HepG2 (cell line): Measurements from ENCODE around the gene B3GNT9. TPM values are rescaled to one million over a fixed set of nuclear protein-coding genes. Genes with fewer than 3 reads are reported as not detected.
A peak's percentile ranks its signal among the peaks of the same experiment; 100 is the strongest.

Experiments
- ASH2L ChIP-seq: fragments of 300-600, 200-600 bp; sonication (generic); IDR thresholded peaks from 2 replicates; pipeline ENCODE4 v1.7.0; 2017; ENCODE audit warnings: low read depth, mild to moderate bottlenecking, moderate library complexity, mixed read lengths, low read length; ENCODE audit not compliant: insufficient read length
- ATF2 ChIP-seq: sonication (generic); formaldehyde crosslinking; IDR thresholded peaks from 2 replicates; pipeline ENCODE4 v1.4.0; 2020; ENCODE audit warnings: missing genetic modification reagents
- MYC ChIP-seq: sonication (generic); formaldehyde crosslinking; IDR thresholded peaks from 2 replicates; pipeline ENCODE4 v1.9.0; 2021; ENCODE audit warnings: missing genetic modification reagents, borderline replicate concordance
- NFKB2 ChIP-seq: sonication (generic); formaldehyde crosslinking; IDR thresholded peaks from 2 replicates; pipeline ENCODE4 v1.4.0; 2020; ENCODE audit warnings: missing genetic modification reagents, borderline replicate concordance
- NPAS2 ChIP-seq: sonication (generic); formaldehyde crosslinking; IDR thresholded peaks from 2 replicates; pipeline ENCODE4 v1.8.0; 2022; ENCODE audit warnings: mild to moderate bottlenecking, missing genetic modification reagents, borderline replicate concordance
- POLR2AphosphoS2 ChIP-seq: IDR thresholded peaks from 2 replicates; pipeline ENCODE4 v1.6.1; 2011; ENCODE audit warnings: low read depth, low read length, improper control_type of control experiment
- TARDBP ChIP-seq: sonication (generic); formaldehyde crosslinking; IDR thresholded peaks from 2 replicates; pipeline ENCODE4 v1.8.0; 2022; ENCODE audit warnings: mild to moderate bottlenecking, missing genetic modification reagents
- ZFX ChIP-seq: sonication (generic); formaldehyde crosslinking; IDR thresholded peaks from 2 replicates; pipeline ENCODE4 v1.4.0; 2020; ENCODE audit warnings: mild to moderate bottlenecking, low read depth, missing genetic modification reagents, moderate library complexity
- ZNF557 ChIP-seq: sonication (generic); formaldehyde crosslinking; IDR thresholded peaks from 2 replicates; pipeline ENCODE4 v1.4.0; 2020; ENCODE audit warnings: missing genetic modification reagents
- ZNF713 ChIP-seq: sonication (generic); formaldehyde crosslinking; IDR thresholded peaks from 2 replicates; pipeline ENCODE4 v1.4.0; 2020; ENCODE audit warnings: mild to moderate bottlenecking, missing genetic modification reagents
- ZNF780A ChIP-seq: sonication (generic); formaldehyde crosslinking; IDR thresholded peaks from 2 replicates; pipeline ENCODE4 v1.8.0; 2022; ENCODE audit warnings: mild to moderate bottlenecking, missing genetic modification reagents, moderate library complexity
- polyA plus RNA-seq, 8 experiments: library from polyadenylated mRNA; depleted of rRNA in 3 of 8; stranded (reverse) in 7 of 8; unstranded in 1 of 8; fragments of >200 nt; fragmentation: Illumina TruSeq in 4 of 8; extraction: Trizol in 4 of 8; gene quantifications; 2 replicates each; pipeline versions ENCODE4 v1.2.1 to v1.2.3, GENCODE V29; 2011 to 2016; ENCODE audit warnings: low read depth in 4 of 8, missing spikeins in 1 of 8, mixed read lengths in 1 of 8; ENCODE audit not compliant: insufficient read depth in 1 of 8
- total RNA-seq, 5 experiments: library from RNA; depleted of rRNA; stranded (reverse); fragments of >200 nt; fragmentation: Illumina TruSeq; extraction: Trizol; gene quantifications; 2 replicates each; pipeline ENCODE4 v1.2.3, GENCODE V29; 2016; ENCODE audit warnings: low read depth in 1 of 5
- TF ChIP-seq, protein P1 (sequence below): sonication (generic); formaldehyde crosslinking; IDR thresholded peaks from 2 replicates; pipeline ENCODE4 v1.5.1; 2020; ENCODE audit warnings: mild to moderate bottlenecking, missing genetic modification reagents
- TF ChIP-seq, protein P2 (sequence below): sonication (generic); formaldehyde crosslinking; IDR thresholded peaks from 2 replicates; pipeline ENCODE4 v1.4.0; 2020; ENCODE audit warnings: mild to moderate bottlenecking, low read depth, missing genetic modification reagents
- TF ChIP-seq, protein P3 (sequence below): IDR thresholded peaks from 2 replicates; pipeline ENCODE4 v1.6.1; 2016; ENCODE audit warnings: low read depth, missing genetic modification reagents, missing compliant biosample characterization
- TF ChIP-seq, protein P4 (sequence below): sonication (generic); formaldehyde crosslinking; IDR thresholded peaks from 2 replicates; pipeline ENCODE4 v1.4.0; 2020; ENCODE audit warnings: mild to moderate bottlenecking, low read depth, missing genetic modification reagents

Gene B3GNT9
- total and polyA plus RNA-seq, 2 of the 13 experiments (the other 11 are each of a cell fraction or from before 2014, with no cell fraction given): 1.5 to 3.1 TPM

GRCh38 chr16:67170949-67171649 lies 20.3 kb upstream of the B3GNT9 start (continued):
- TF ChIP-seq POLR2AphosphoS2 (no peak), NPAS2 (CRISPR knock-in tag) (no peak), ZNF557 (CRISPR knock-in tag) (no peak; the same call in 1 of the 2 replicates), ZNF713 (no peak), MYC (CRISPR knock-in tag) (0 out of 2 replicates have a peak, but pooled peaks have one; percentile 2), ZNF780A (CRISPR knock-in tag) (no peak), ASH2L (peak; percentile 46), ZFX (peak; percentile 51), NFKB2 (CRISPR knock-in tag) (no peak), TARDBP (CRISPR knock-in tag) (no peak), ATF2 (0 out of 2 replicates have a peak, but pooled peaks have one; percentile 35)
- TF ChIP-seq, protein P1, sequence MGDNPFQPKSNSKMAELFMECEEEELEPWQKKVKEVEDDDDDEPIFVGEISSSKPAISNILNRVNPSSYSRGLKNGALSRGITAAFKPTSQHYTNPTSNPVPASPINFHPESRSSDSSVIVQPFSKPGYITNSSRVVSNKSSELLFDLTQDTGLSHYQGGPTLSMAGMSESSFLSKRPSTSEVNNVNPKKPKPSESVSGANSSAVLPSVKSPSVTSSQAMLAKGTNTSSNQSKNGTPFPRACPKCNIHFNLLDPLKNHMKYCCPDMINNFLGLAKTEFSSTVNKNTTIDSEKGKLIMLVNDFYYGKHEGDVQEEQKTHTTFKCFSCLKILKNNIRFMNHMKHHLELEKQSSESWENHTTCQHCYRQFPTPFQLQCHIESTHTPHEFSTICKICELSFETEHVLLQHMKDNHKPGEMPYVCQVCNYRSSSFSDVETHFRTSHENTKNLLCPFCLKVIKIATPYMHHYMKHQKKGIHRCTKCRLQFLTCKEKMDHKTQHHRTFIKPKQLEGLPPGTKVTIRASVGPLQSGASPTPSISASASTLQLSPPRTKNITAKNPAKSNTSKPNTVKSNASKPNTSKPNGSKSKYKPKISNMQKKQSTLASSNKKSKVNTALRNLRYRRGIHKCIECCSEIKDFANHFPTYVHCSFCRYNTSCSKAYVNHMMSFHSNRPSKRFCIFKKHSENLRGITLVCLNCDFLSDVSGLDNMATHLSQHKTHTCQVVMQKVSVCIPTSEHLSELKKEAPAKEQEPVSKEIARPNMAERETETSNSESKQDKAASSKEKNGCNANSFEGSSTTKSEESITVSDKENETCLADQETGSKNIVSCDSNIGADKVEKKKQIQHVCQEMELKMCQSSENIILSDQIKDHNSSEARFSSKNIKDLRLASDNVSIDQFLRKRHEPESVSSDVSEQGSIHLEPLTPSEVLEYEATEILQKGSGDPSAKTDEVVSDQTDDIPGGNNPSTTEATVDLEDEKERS (CRISPR knock-in tag): no peak
- TF ChIP-seq, protein P2, sequence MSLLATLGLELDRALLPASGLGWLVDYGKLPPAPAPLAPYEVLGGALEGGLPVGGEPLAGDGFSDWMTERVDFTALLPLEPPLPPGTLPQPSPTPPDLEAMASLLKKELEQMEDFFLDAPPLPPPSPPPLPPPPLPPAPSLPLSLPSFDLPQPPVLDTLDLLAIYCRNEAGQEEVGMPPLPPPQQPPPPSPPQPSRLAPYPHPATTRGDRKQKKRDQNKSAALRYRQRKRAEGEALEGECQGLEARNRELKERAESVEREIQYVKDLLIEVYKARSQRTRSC (CRISPR knock-in tag): peak; percentile 86; the same call in 1 of the 2 replicates
- TF ChIP-seq, protein P3, sequence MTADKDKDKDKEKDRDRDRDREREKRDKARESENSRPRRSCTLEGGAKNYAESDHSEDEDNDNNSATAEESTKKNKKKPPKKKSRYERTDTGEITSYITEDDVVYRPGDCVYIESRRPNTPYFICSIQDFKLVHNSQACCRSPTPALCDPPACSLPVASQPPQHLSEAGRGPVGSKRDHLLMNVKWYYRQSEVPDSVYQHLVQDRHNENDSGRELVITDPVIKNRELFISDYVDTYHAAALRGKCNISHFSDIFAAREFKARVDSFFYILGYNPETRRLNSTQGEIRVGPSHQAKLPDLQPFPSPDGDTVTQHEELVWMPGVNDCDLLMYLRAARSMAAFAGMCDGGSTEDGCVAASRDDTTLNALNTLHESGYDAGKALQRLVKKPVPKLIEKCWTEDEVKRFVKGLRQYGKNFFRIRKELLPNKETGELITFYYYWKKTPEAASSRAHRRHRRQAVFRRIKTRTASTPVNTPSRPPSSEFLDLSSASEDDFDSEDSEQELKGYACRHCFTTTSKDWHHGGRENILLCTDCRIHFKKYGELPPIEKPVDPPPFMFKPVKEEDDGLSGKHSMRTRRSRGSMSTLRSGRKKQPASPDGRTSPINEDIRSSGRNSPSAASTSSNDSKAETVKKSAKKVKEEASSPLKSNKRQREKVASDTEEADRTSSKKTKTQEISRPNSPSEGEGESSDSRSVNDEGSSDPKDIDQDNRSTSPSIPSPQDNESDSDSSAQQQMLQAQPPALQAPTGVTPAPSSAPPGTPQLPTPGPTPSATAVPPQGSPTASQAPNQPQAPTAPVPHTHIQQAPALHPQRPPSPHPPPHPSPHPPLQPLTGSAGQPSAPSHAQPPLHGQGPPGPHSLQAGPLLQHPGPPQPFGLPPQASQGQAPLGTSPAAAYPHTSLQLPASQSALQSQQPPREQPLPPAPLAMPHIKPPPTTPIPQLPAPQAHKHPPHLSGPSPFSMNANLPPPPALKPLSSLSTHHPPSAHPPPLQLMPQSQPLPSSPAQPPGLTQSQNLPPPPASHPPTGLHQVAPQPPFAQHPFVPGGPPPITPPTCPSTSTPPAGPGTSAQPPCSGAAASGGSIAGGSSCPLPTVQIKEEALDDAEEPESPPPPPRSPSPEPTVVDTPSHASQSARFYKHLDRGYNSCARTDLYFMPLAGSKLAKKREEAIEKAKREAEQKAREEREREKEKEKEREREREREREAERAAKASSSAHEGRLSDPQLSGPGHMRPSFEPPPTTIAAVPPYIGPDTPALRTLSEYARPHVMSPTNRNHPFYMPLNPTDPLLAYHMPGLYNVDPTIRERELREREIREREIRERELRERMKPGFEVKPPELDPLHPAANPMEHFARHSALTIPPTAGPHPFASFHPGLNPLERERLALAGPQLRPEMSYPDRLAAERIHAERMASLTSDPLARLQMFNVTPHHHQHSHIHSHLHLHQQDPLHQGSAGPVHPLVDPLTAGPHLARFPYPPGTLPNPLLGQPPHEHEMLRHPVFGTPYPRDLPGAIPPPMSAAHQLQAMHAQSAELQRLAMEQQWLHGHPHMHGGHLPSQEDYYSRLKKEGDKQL (CRISPR knock-in tag): no peak
- TF ChIP-seq, protein P4, sequence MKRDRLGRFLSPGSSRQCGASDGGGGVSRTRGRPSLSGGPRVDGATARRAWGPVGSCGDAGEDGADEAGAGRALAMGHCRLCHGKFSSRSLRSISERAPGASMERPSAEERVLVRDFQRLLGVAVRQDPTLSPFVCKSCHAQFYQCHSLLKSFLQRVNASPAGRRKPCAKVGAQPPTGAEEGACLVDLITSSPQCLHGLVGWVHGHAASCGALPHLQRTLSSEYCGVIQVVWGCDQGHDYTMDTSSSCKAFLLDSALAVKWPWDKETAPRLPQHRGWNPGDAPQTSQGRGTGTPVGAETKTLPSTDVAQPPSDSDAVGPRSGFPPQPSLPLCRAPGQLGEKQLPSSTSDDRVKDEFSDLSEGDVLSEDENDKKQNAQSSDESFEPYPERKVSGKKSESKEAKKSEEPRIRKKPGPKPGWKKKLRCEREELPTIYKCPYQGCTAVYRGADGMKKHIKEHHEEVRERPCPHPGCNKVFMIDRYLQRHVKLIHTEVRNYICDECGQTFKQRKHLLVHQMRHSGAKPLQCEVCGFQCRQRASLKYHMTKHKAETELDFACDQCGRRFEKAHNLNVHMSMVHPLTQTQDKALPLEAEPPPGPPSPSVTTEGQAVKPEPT (CRISPR knock-in tag): peak; percentile 61; the same call in 1 of the 2 replicates
